ENCODE results near the gene NFATC4. TPM values are rescaled to one million over a fixed set of nuclear protein-coding genes. Genes with fewer than 3 reads are reported as not detected.

Gene NFATC4
- total RNA-seq, 1 experiment from 2014 or later: 7.6 TPM

- Histone ChIP-seq H3K27ac (ENCODE audit: low read depth, low read length) (no peak overlapping the region), H3K36me3 (ENCODE audit: control insufficient read depth in 1 of 2, insufficient read depth in 2 of 2, low read length in 2 of 2) (no peaks in the 10 kb centered on the region), H3K4me1 (ENCODE audit: control insufficient read depth in 1 of 2, insufficient read depth in 2 of 2, low read length in 2 of 2) (no peaks in the 10 kb centered on the region), H3K79me2 (ENCODE audit: insufficient read depth, low read length) (no peaks in the 10 kb centered on the region), H3K9me3 (ENCODE audit: control insufficient read depth in 1 of 2, insufficient read depth in 1 of 2, low read depth in 1 of 2, low read length in 2 of 2) (no peaks in the 10 kb centered on the region), H3K27me3 (ENCODE audit: insufficient read depth, low read length) (no peaks in the 10 kb centered on the region), H3K9ac (ENCODE audit: low read length) (no peak overlapping the region), H3K9me2 (ENCODE audit: insufficient read depth) (no peaks in the 10 kb centered on the region), H2AFZ (ENCODE audit: low read depth, low read length, poor library complexity, severe bottlenecking) (no peak overlapping the region), H4K20me1 (ENCODE audit: insufficient read depth) (no peaks in the 10 kb centered on the region), H3K4me3 (replicated peaks in 1 of 2; ENCODE audit: low read depth in 1 of 2, low read length in 2 of 2) (no peak overlapping the region), H3K4me2 (ENCODE audit: low read length) (no peak overlapping the region)
- BruUV-seq (replicated peaks): no TSS peak
- RAD21 ChIA-PET (ENCODE audit: low non-redundant PET in 1 of 2, low total read pairs in 2 of 2, uncharacterized antibody in 2 of 2, unreplicated experiment in 2 of 2): no interaction called here
- CTCF ChIA-PET: no interaction called here
- TF ChIP-seq ELF1 (IDR thresholded peaks at IDR 0.05; ENCODE audit: borderline replicate concordance, low read depth): no peak
- TF ChIP-seq ZNF274 (IDR thresholded peaks at IDR 0.05; ENCODE audit: low read depth, low read length): no peak
- no peak for TF ChIP-seq TCF7L2 (IDR thresholded peaks at IDR 0.05; ENCODE audit: borderline replicate concordance, extremely low read depth, insufficient read depth, insufficient read length)
- no peak for TF ChIP-seq POLR2AphosphoS5 (IDR thresholded peaks at IDR 0.05; ENCODE audit: low read depth, low read length)
- TF ChIP-seq SP1 (IDR thresholded peaks at IDR 0.05; ENCODE audit: low read depth): no peak
- TF ChIP-seq EZH2 (IDR thresholded peaks at IDR 0.05): no peak
- TF ChIP-seq, protein P1, sequence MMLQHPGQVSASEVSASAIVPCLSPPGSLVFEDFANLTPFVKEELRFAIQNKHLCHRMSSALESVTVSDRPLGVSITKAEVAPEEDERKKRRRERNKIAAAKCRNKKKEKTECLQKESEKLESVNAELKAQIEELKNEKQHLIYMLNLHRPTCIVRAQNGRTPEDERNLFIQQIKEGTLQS (IDR thresholded peaks at IDR 0.05): no peak
- no peak for TF ChIP-seq ZFX (IDR thresholded peaks at IDR 0.05)
- no peak for TF ChIP-seq REST (IDR thresholded peaks at IDR 0.05; ENCODE audit: low read depth)
- TF ChIP-seq FOSL1 (IDR thresholded peaks at IDR 0.05; ENCODE audit: low read depth): no peak
- no peak for TF ChIP-seq POLR2A (IDR thresholded peaks at IDR 0.05; ENCODE audit: borderline replicate concordance, extremely low read depth, insufficient read depth, insufficient read length)
- TF ChIP-seq CBX3 (IDR thresholded peaks at IDR 0.05; ENCODE audit: low read depth): no peak
- no peak for TF ChIP-seq ZBTB33 (IDR thresholded peaks at IDR 0.05; ENCODE audit: extremely low read depth, insufficient replicate concordance, low read length)
- TF ChIP-seq YY1 (IDR thresholded peaks at IDR 0.05; ENCODE audit: extremely low read depth, insufficient replicate concordance, low read depth, low read length): no peak
- TF ChIP-seq CEBPB (IDR thresholded peaks at IDR 0.05; ENCODE audit: low read depth): no peak
- no peak for TF ChIP-seq MAX (IDR thresholded peaks at IDR 0.05)
- TF ChIP-seq, protein P2, sequence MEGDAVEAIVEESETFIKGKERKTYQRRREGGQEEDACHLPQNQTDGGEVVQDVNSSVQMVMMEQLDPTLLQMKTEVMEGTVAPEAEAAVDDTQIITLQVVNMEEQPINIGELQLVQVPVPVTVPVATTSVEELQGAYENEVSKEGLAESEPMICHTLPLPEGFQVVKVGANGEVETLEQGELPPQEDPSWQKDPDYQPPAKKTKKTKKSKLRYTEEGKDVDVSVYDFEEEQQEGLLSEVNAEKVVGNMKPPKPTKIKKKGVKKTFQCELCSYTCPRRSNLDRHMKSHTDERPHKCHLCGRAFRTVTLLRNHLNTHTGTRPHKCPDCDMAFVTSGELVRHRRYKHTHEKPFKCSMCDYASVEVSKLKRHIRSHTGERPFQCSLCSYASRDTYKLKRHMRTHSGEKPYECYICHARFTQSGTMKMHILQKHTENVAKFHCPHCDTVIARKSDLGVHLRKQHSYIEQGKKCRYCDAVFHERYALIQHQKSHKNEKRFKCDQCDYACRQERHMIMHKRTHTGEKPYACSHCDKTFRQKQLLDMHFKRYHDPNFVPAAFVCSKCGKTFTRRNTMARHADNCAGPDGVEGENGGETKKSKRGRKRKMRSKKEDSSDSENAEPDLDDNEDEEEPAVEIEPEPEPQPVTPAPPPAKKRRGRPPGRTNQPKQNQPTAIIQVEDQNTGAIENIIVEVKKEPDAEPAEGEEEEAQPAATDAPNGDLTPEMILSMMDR (IDR thresholded peaks at IDR 0.05 in 2 of 3, conservative IDR thresholded peaks at IDR 0.05 in 1 of 3; ENCODE audit: borderline replicate concordance in 1 of 3, insufficient read depth in 1 of 3, low read depth in 2 of 3, low read length in 2 of 3): no peak
- DNase-seq (ENCODE audit: low read depth, low spot score): no peak
- intact Hi-C loops (cut with micrococcal nuclease): no loop called here
- ATAC-seq: no peak
- POLR2A ChIA-PET: interaction anchor here (0.6 to 0.7 kb wide), 2 partner anchors 14 to 108 kb away, joined by 3 read pairs; partner anchors contain the start of gene KHNYN
Measured at GRCh38 chr14:24415421-24416253, 47.7 kb downstream of the NFATC4 start.
